NAMALWA (cell line): Measurements from ENCODE around the gene ARHGEF11.

Source experiments
- DNase-seq: peaks from one replicate; pipeline ENCODE4 v3.0.0-alpha.2; 2015; ENCODE audit warnings: low spot score

The ARHGEF11 gene

GRCh38 chr1:157050836-157051235 is 5.3 kb upstream of the ARHGEF11 start:
- no peak for DNase-seq

- peak; percentile 27 for DNase-seq
These were observed 1.5 kb upstream of the ARHGEF11 start for GRCh38 chr1:157047062-157047410.

- DNase-seq = no peak
These were observed 1.2 kb downstream of the ARHGEF11 start for GRCh38 chr1:157044326-157044725.

DNA sequence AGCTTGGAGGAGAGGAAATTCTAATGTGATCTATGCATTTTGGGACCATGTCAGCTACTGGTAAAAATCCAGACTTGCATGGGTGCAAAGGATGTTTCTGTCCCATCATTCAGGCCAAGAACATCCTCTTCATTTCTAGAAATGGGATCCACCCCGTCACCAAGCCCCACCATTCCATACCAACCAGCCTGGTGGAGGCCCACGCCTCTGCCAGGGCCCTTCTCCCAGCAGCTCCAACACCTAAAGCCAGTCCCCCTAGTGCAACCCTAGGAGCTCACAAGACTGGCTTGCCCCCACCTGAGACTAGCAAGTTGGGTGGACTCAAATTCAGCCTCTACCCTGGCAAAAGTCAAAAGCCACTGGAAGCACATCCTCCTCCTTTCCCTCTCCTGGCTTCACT is 1.9 kb downstream of the ARHGEF11 start:
- DNase-seq = no peak

- no peak for DNase-seq
These were observed 2.7 kb downstream of the ARHGEF11 start for GRCh38 chr1:157042846-157043245.

- DNase-seq = no peak
These were observed 4.7 kb downstream of the ARHGEF11 start for GRCh38 chr1:157040802-157041201.

DNA sequence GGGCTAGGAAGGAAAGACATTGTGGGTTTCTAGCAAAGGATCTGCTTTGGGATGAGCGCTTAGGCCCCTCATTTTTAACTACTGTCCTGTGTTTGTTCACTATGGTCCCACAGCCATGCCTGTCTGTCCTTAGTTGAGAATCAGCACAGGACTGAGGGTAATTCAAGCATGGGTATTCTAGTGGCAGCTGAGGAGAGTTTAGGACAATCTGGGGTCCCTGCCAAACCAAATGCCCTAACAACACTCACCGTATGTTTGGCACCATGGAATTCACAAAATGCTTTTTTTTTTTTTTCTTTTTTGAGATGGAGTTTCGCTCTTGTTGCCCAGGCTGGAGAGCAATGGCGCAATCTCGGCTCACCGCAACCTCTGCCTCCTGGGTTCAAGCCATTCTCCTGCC is 10.4 kb downstream of the ARHGEF11 start:
- no peak for DNase-seq

DNA sequence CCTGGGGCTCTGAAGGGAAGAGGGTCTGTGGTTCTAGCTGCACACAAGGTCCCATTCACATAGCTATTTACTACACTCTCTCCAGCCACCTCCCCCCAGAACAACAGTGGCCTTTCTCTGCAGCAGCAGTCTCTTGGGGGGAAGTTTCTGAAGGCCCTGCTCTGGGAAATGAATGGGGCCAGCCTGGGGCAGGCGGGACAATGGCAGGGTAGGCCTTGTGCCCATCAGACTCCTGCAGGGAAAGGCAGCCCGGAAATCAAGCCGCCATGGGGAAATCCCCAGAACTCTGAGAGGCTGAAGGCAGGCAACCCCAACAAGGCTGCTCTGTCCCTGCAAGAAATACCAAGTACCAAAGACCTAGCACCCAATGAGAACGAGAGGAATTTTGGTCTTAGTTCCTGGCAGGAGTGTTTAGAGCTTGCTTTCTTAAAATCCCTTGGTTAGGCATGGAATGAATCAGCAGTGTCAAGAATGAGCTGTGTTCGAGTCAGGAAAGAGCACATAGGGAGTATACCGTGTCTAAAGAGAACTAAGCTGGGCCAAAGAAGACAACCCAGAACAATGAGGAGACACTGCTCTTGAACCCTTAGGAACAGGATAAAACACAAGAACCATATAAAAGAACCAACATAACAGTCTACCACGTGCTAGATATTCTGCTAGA is 11.3 kb downstream of the ARHGEF11 start:
- no peak for DNase-seq

DNA sequence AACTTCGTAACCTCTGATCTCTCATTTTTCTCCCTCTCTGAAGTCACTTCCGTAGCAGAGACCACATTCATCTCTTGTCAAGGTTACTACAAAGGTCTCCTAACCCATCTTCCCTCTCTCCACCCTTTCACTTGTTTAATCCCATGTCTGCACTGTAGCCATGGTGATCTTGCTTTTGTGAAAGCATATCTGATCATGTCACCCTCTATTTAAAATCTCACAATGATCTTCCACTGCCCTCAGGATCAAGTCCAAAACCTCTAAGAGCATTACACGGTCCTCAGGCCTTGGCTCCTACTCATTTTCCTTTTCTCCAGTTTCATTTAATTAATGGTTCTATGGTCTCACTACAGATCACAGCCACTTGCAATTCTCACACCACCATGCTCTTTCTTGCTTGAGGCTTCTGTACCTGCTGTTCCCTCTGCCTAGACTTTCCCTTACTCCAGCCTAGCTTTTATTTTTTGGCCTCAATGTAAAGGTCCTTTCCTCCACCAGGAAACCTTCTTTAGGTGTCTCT is 12.1 kb downstream of the ARHGEF11 start:
- DNase-seq = no peak

DNA sequence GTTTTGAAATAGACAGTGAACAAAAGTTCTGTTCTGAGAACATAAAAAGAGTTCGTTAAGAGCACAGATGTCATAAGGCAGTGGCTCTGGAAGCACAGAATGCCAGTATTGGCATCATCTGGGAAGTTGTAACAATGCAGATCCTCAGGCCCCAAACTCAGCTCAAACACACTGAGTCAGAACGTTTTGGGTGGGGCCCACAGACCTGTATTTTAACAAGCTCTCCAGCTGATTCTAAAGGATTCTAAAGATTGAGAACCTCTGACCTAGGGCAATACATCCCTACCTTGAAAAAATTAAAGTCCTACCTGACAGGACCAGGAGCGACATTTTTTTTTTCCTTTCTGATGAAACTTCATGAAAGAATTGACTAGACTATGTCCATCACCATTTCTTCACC is 13.2 kb downstream of the ARHGEF11 start:
- no peak for DNase-seq

GRCh38 chr1:157030728-157031127 is 14.8 kb downstream of the ARHGEF11 start:
- DNase-seq = no peak

GRCh38 chr1:157028674-157029073 is 16.9 kb downstream of the ARHGEF11 start:
- no peak for DNase-seq

DNA sequence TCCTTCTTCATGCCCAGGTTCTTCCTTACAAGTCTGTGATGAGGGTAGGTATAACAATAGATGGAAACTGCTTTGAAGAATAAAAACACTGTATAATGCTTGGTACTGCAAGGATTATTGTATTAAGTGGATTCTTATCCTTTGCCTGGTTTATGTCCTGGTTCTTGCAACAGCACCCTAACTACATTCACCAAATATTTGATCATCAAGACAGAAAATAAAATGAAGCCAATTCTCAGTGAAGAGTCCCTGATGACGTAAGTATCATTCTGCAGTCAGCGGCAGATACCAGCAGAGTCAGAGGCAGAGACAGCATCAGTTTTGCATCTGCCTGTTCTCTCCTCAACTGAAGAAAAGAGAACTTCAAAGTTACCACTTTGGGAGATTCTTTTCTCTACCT is 19.7 kb downstream of the ARHGEF11 start:
- no peak for DNase-seq

DNA sequence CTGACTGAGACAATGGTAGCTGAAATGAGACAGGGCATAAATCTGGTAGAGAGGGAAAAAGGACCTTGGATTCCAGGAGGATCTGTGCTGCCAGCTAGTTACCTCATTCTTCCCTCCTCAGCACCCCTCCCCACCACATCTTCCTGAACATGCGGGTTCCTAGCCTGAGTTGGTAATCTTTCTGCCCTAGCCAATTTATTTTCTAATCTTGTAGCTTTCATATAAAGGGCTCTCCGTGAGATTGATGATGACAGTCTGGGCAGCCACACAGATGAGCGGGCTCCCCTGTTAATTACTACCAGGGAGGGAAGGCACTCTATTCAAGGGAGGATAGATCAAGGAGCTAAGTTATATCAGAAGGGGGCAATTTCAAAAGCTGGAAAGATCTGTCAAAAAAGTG is 20.2 kb downstream of the ARHGEF11 start:
- DNase-seq = no peak

- no peak for DNase-seq
These were observed 23.9 kb downstream of the ARHGEF11 start for GRCh38 chr1:157021688-157022087.

DNA sequence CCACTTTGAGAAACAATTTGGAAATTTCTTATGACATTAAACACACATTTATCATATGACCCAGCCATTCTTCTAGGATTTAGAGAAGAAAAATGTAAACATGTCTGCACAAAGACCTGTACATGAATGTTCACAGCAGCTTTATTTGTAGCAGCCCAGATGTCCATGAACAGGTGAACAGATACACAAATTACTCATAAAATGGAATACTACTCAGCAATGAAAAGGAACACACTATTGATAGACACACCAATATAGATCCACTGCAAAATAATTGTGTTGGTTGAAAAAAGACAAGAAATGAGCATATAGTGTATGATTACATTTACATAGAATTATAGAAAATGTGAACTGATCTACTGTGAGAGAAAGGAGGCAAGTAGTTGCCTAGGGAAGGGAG is 26.1 kb downstream of the ARHGEF11 start:
- DNase-seq = no peak

- no peak for DNase-seq
These were observed 33.7 kb downstream of the ARHGEF11 start for GRCh38 chr1:157011845-157012244.

GRCh38 chr1:157008502-157008901 is 37.0 kb downstream of the ARHGEF11 start:
- DNase-seq = no peak

DNA sequence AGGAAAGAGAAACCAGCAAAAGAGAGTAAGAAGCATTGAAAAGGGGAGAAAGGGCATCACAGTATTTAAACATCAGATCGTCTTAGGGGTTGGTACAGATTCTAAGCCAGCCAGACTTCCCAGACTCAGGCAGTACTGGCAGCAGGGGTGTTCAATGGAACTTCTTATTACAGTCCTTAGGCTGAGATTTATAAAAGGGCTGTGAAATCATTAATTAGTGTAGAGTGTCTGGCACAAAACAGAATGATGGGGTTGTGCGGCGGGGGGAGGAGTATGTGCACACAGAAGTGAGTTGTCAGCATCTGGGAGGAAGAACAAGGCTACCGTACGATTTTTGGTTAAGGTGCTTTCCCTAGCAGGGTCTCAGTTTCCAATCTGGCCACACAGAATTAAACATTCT is 38.2 kb downstream of the ARHGEF11 start:
- DNase-seq = no peak

GRCh38 chr1:157006676-157007075 is 38.9 kb downstream of the ARHGEF11 start:
- DNase-seq = no peak

DNA sequence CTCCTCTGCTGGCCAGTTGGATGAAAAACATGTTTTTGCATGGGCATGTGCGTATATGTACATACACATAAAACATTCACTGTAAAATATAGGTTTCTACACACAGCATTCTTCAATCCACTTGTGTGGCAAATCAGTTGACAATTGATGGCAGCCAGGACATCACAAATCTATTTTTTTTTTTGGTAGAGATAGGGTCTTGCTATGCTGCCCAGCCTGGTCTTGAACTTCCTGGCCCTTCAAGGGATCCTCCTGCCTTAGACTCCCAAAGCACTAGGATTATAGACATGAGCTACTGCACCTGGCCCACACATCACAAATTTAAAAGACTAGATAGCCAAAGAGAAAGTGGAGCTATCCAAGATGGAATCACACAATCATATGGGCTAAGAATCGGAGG is 39.6 kb downstream of the ARHGEF11 start:
- no peak for DNase-seq

DNA sequence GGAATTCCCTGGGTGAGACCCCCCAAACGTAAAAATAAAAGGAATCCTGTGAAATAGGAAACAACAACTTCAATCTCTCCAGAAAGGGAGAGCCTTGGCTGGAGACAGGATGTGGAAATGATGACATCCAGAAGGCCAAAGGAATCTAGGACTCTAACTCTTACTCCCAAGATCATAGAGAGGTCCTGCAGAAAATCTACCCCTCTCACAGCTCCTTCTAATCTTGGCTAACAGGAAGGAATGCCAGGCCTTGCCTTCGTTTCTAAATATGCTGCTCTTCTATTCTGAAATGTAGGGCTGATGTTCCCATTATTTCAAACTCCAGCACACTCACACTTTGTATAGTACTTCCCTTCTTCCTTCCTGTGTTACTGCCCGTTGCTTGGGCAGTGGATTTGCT is 40.7 kb downstream of the ARHGEF11 start:
- no peak for DNase-seq

GRCh38 chr1:157004327-157004726 is 41.2 kb downstream of the ARHGEF11 start:
- no peak for DNase-seq

- no peak for DNase-seq
These were observed 44.2 kb downstream of the ARHGEF11 start for GRCh38 chr1:157001304-157001703.

GRCh38 chr1:157000686-157001085 is 44.9 kb downstream of the ARHGEF11 start:
- DNase-seq = no peak
